Upper lobe of right lung (tissue), 1 donor: ENCODE results near the gene CFAP54. TPM values are rescaled to one million over a fixed set of nuclear protein-coding genes. Genes with fewer than 3 reads are reported as not detected.

ENCODE experiments used
- ATAC-seq: fragments of 200-7000 bp; cut with Tn5 transposase; one replicate; pipeline ENCODE4 v1.9.1; 2020; ENCODE audit warnings: mild to moderate bottlenecking, moderate library complexity
- DNase-seq: peaks from one replicate; pipeline ENCODE4 v3.0.0-alpha.2; 2020
- H3K27ac ChIP-seq: fragments of 200-600 bp; one replicate; pipeline ENCODE4 v1.8.0; 2022
- H3K27me3 ChIP-seq: fragments of 200-600 bp; one replicate; pipeline ENCODE4 v1.8.0; 2022; ENCODE audit warnings: mild to moderate bottlenecking
- H3K36me3 ChIP-seq: fragments of 200-600 bp; one replicate; pipeline ENCODE4 v1.8.0; 2022
- H3K4me1 ChIP-seq: fragments of 200-600 bp; one replicate; pipeline ENCODE4 v1.8.0; 2022
- H3K4me3 ChIP-seq: fragments of 200-600 bp; one replicate; pipeline ENCODE4 v1.8.0; 2022; ENCODE audit warnings: mild to moderate bottlenecking
- H3K9me3 ChIP-seq: fragments of 200-600 bp; one replicate; pipeline ENCODE4 v1.8.0; 2022
- CTCF ChIP-seq: fragments of 200-600 bp; IDR thresholded peaks from one replicate; pipeline ENCODE4 v1.8.0; 2022; ENCODE audit warnings: antibody characterized with exemption
- intact Hi-C: fragments of 100-400 bp; cut with DNase I; formaldehyde crosslinking; loops from one replicate; pipeline ENCODE4 v1.11.0; 2022
- total RNA-seq: library from RNA; stranded (reverse); fragmentation: NEBNext Ultra II Directional; extraction: Animal tissue kit (Norgen Biotek cat#: 25700); gene quantifications from one replicate; pipeline ENCODE4 v1.2.1, GENCODE V29; 2021
- donor health status: DM: no; HTN: yes; CAD: no; lungs with severe emphysema.

Gene CFAP54
- total RNA-seq, 1 donor from 2014 or later = 0.75 TPM

- no peaks in the 10 kb centered on the region for H3K4me1 ChIP-seq
- no peak overlapping the region for H3K27ac ChIP-seq
- no peaks in the 10 kb centered on the region for H3K36me3 ChIP-seq
- no peaks in the 10 kb centered on the region for H3K27me3 ChIP-seq
- ATAC-seq = peak; percentile 77
- DNase-seq = no peak
- TF ChIP-seq CTCF = no peak
- intact Hi-C loops = no loop called here
- no peaks in the 10 kb centered on the region for H3K9me3 ChIP-seq
- H3K4me3 ChIP-seq = no peak overlapping the region
Observed at GRCh38 chr12:96811083-96811482, 321.7 kb downstream of the CFAP54 start.

GRCh38 chr12:96812153-96812552, 322.8 kb downstream of the CFAP54 start:
- no peak for TF ChIP-seq CTCF
- intact Hi-C loops = no loop called here
- no peaks in the 10 kb centered on the region for H3K27me3 ChIP-seq
- DNase-seq (no peak), ATAC-seq (no peak)
- H3K9me3 ChIP-seq = no peaks in the 10 kb centered on the region
- H3K4me3 ChIP-seq = no peak overlapping the region
- H3K4me1 ChIP-seq = no peaks in the 10 kb centered on the region
- H3K27ac ChIP-seq = no peak overlapping the region
- no peaks in the 10 kb centered on the region for H3K36me3 ChIP-seq

GRCh38 chr12:96814200-96814599, 324.8 kb downstream of the CFAP54 start:
- no peaks in the 10 kb centered on the region for H3K9me3 ChIP-seq
- no peaks in the 10 kb centered on the region for H3K36me3 ChIP-seq
- intact Hi-C loops = no loop called here
- no peaks in the 10 kb centered on the region for H3K27me3 ChIP-seq
- H3K27ac ChIP-seq = no peak overlapping the region
- DNase-seq (no peak), ATAC-seq (no peak)
- H3K4me3 ChIP-seq = no peak overlapping the region
- no peaks in the 10 kb centered on the region for H3K4me1 ChIP-seq
- TF ChIP-seq CTCF = no peak

GRCh38 chr12:96821592-96821991, 332.2 kb downstream of the CFAP54 start:
- Histone ChIP-seq H3K4me3 (no peak overlapping the region), H3K4me1 (no peaks in the 10 kb centered on the region), H3K27ac (no peak overlapping the region), H3K9me3 (no peaks in the 10 kb centered on the region), H3K27me3 (no peaks in the 10 kb centered on the region), H3K36me3 (no peaks in the 10 kb centered on the region)
- DNase-seq (no peak), ATAC-seq (no peak)
- TF ChIP-seq CTCF = no peak
- intact Hi-C loops = no loop called here

- Histone ChIP-seq H3K27me3 (no peaks in the 10 kb centered on the region), H3K36me3 (no peaks in the 10 kb centered on the region), H3K4me1 (no peaks in the 10 kb centered on the region), H3K27ac (no peak overlapping the region), H3K9me3 (no peaks in the 10 kb centered on the region), H3K4me3 (no peak overlapping the region)
- intact Hi-C loops = no loop called here
- no peak for DNase-seq
- ATAC-seq = no peak
- TF ChIP-seq CTCF = no peak
Observed at GRCh38 chr12:96822641-96823040, 333.3 kb downstream of the CFAP54 start.
